HepG2 (cell line): ENCODE results near the gene HSPA1B. TPM values are rescaled to one million over a fixed set of nuclear protein-coding genes. Genes with fewer than 3 reads are reported as not detected.
A peak's percentile ranks its signal among the peaks of the same experiment; 100 is the strongest.

Experiments used
- AGO1 ChIP-seq: fragments of 200-400 bp; formaldehyde crosslinking; IDR thresholded peaks from 2 replicates; pipeline ENCODE4 v1.6.1; 2017; ENCODE audit warnings: mild to moderate bottlenecking, low read depth, low read length, moderate library complexity; ENCODE audit not compliant: poor library complexity, severe bottlenecking
- CC2D1A ChIP-seq: sonication (generic); formaldehyde crosslinking; IDR thresholded peaks from 2 replicates; pipeline ENCODE4 v1.8.1; 2023; ENCODE audit warnings: mild to moderate bottlenecking, missing genetic modification reagents
- GPN1 ChIP-seq: sonication (generic); formaldehyde crosslinking; IDR thresholded peaks from 2 replicates; pipeline ENCODE4 v1.5.1; 2020; ENCODE audit warnings: missing genetic modification reagents, borderline replicate concordance
- KDM5A ChIP-seq: fragments of 200-600 bp; sonication (generic); IDR thresholded peaks from 2 replicates; pipeline ENCODE4 v1.7.0; 2018; ENCODE audit warnings: antibody characterized with exemption, mild to moderate bottlenecking, low read length, borderline replicate concordance
- MBD4 ChIP-seq: IDR thresholded peaks from 2 replicates; pipeline ENCODE4 v1.6.1; 2012; ENCODE audit warnings: low read length, inconsistent platforms, borderline replicate concordance
- PREB ChIP-seq: sonication (generic); formaldehyde crosslinking; IDR thresholded peaks from 2 replicates; pipeline ENCODE4 v1.4.0; 2020; ENCODE audit warnings: missing genetic modification reagents
- RCOR2 ChIP-seq: IDR thresholded peaks from 2 replicates; pipeline ENCODE4 v1.6.1; 2016; ENCODE audit warnings: missing biosample characterization, missing genetic modification reagents
- REXO4 ChIP-seq: sonication (generic); formaldehyde crosslinking; IDR thresholded peaks from 2 replicates; pipeline ENCODE4 v1.8.0; 2022; ENCODE audit warnings: missing genetic modification reagents, mild to moderate bottlenecking, borderline replicate concordance
- SIN3B ChIP-seq: fragments of 150-350 bp; IDR thresholded peaks from 2 replicates; pipeline ENCODE4 v1.6.1; 2014; ENCODE audit warnings: low read length
- SSRP1 ChIP-seq: IDR thresholded peaks from 2 replicates; pipeline ENCODE4 v1.6.1; 2016; ENCODE audit warnings: control low read depth
- TCF12 ChIP-seq, 2 experiments: fragments of 450-650 bp in 1 of 2; sonication (generic) in 1 of 2; formaldehyde crosslinking in 1 of 2; IDR thresholded peaks; 2 replicates each; pipeline versions ENCODE4 v1.6.1 to v1.8.0; 2017 to 2022; ENCODE audit warnings: antibody characterized with exemption in 1 of 2, mild to moderate bottlenecking in 1 of 2, missing genetic modification reagents in 1 of 2, moderate library complexity in 1 of 2
- TGIF2 ChIP-seq: IDR thresholded peaks from 2 replicates; pipeline ENCODE4 v1.6.1; 2016; ENCODE audit warnings: control low read depth, missing compliant biosample characterization
- ZFAT ChIP-seq: sonication (generic); formaldehyde crosslinking; conservative IDR thresholded peaks from 2 replicates; pipeline ENCODE4 v1.8.1; 2023; ENCODE audit warnings: missing genetic modification reagents, inconsistent platforms
- ZNF121 ChIP-seq: sonication (generic); formaldehyde crosslinking; IDR thresholded peaks from 2 replicates; pipeline ENCODE4 v1.5.0; 2020; ENCODE audit warnings: mild to moderate bottlenecking, missing genetic modification reagents
- ZNF282 ChIP-seq: fragments of 450-650 bp; IDR thresholded peaks from 2 replicates; pipeline ENCODE4 v1.6.1; 2018; ENCODE audit not compliant: partially characterized antibody
- ZNF350 ChIP-seq: sonication (generic); formaldehyde crosslinking; IDR thresholded peaks from 2 replicates; pipeline ENCODE4 v1.4.0; 2020; ENCODE audit warnings: mild to moderate bottlenecking, low read depth, missing genetic modification reagents, borderline replicate concordance
- ZNF598 ChIP-seq: sonication (generic); formaldehyde crosslinking; IDR thresholded peaks from 2 replicates; pipeline ENCODE4 v1.5.1; 2020; ENCODE audit warnings: mild to moderate bottlenecking, missing genetic modification reagents, borderline replicate concordance
- ZNF724P ChIP-seq: sonication (generic); formaldehyde crosslinking; IDR thresholded peaks from 2 replicates; pipeline ENCODE4 v1.8.0; 2022; ENCODE audit warnings: missing genetic modification reagents, borderline replicate concordance
- ZNF777 ChIP-seq: sonication (generic); formaldehyde crosslinking; IDR thresholded peaks from 2 replicates; pipeline ENCODE4 v1.4.0; 2020; ENCODE audit warnings: missing genetic modification reagents
- ZSCAN25 ChIP-seq: sonication (generic); formaldehyde crosslinking; IDR thresholded peaks from 2 replicates; pipeline ENCODE4 v1.8.0; 2022; ENCODE audit warnings: mild to moderate bottlenecking, missing genetic modification reagents
- polyA plus RNA-seq, 8 experiments: library from polyadenylated mRNA; depleted of rRNA in 3 of 8; stranded (reverse) in 7 of 8; unstranded in 1 of 8; fragments of >200 nt; fragmentation: Illumina TruSeq in 4 of 8; extraction: Trizol in 4 of 8; gene quantifications; 2 replicates each; pipeline versions ENCODE4 v1.2.1 to v1.2.3, GENCODE V29; 2011 to 2016; ENCODE audit warnings: low read depth in 4 of 8, missing spikeins in 1 of 8, mixed read lengths in 1 of 8; ENCODE audit not compliant: insufficient read depth in 1 of 8
- total RNA-seq, 5 experiments: library from RNA; depleted of rRNA; stranded (reverse); fragments of >200 nt; fragmentation: Illumina TruSeq; extraction: Trizol; gene quantifications; 2 replicates each; pipeline ENCODE4 v1.2.3, GENCODE V29; 2016; ENCODE audit warnings: low read depth in 1 of 5
- TF ChIP-seq, protein P1 (sequence below): sonication (generic); formaldehyde crosslinking; IDR thresholded peaks from 2 replicates; pipeline ENCODE4 v1.9.0; 2021; ENCODE audit warnings: missing genetic modification reagents, borderline replicate concordance
- TF ChIP-seq, protein P2 (sequence below): sonication (generic); formaldehyde crosslinking; IDR thresholded peaks from 2 replicates; pipeline ENCODE4 v1.8.0; 2022; ENCODE audit warnings: mild to moderate bottlenecking, missing genetic modification reagents, moderate library complexity
- TF ChIP-seq, protein P3 (sequence below): sonication (generic); formaldehyde crosslinking; IDR thresholded peaks from 2 replicates; pipeline ENCODE4 v1.4.0; 2020; ENCODE audit warnings: missing genetic modification reagents

HSPA1B gene
- total and polyA plus RNA-seq, 2 of the 13 experiments (the other 11 are each of a cell fraction or from before 2014, with no cell fraction given), result 26.0 to 186 TPM

GRCh38 chr6:31806470-31807272 lies 20.9 kb upstream of the HSPA1B start, which contains the start of gene LSM2 (continued):
- TF ChIP-seq, protein P1, sequence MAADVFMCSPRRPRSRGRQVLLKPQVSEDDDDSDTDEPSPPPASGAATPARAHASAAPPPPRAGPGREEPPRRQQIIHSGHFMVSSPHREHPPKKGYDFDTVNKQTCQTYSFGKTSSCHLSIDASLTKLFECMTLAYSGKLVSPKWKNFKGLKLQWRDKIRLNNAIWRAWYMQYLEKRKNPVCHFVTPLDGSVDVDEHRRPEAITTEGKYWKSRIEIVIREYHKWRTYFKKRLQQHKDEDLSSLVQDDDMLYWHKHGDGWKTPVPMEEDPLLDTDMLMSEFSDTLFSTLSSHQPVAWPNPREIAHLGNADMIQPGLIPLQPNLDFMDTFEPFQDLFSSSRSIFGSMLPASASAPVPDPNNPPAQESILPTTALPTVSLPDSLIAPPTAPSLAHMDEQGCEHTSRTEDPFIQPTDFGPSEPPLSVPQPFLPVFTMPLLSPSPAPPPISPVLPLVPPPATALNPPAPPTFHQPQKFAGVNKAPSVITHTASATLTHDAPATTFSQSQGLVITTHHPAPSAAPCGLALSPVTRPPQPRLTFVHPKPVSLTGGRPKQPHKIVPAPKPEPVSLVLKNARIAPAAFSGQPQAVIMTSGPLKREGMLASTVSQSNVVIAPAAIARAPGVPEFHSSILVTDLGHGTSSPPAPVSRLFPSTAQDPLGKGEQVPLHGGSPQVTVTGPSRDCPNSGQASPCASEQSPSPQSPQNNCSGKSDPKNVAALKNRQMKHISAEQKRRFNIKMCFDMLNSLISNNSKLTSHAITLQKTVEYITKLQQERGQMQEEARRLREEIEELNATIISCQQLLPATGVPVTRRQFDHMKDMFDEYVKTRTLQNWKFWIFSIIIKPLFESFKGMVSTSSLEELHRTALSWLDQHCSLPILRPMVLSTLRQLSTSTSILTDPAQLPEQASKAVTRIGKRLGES (CRISPR knock-in tag), result peak; percentile 81; the same call in 1 of the 2 replicates
- TF ChIP-seq ZFAT (CRISPR knock-in tag), result no peak
- no peak for TF ChIP-seq ZNF121
- peak; percentile 66; the same call in 1 of the 2 replicates for TF ChIP-seq ZNF777
- peak; percentile 70 for TF ChIP-seq AGO1
- peak; percentile 94; the same call in 1 of the 2 replicates for TF ChIP-seq ZNF724P (CRISPR knock-in tag)
- peak; percentile 90; the same call in 1 of the 2 replicates for TF ChIP-seq KDM5A
- peak; percentile 81 for TF ChIP-seq TGIF2 (CRISPR knock-in tag)
- TF ChIP-seq, protein P2, sequence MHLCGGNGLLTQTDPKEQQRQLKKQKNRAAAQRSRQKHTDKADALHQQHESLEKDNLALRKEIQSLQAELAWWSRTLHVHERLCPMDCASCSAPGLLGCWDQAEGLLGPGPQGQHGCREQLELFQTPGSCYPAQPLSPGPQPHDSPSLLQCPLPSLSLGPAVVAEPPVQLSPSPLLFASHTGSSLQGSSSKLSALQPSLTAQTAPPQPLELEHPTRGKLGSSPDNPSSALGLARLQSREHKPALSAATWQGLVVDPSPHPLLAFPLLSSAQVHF (CRISPR knock-in tag), result peak; percentile 71; the same call in 1 of the 2 replicates
- TF ChIP-seq ZSCAN25 (CRISPR knock-in tag), result peak; percentile 78
- no peak for TF ChIP-seq SSRP1 (CRISPR knock-in tag)
- no peak for TF ChIP-seq MBD4
- TF ChIP-seq TCF12 (IDR thresholded peaks at IDR 0.05), result no peak
- TF ChIP-seq TCF12 (CRISPR knock-in tag; IDR thresholded peaks at IDR 0.05), result peak; percentile 55; the same call in 1 of the 2 replicates
- TF ChIP-seq ZNF350 (CRISPR knock-in tag), result peak; percentile 87
- no peak for TF ChIP-seq ZNF282
- peak; percentile 73 for TF ChIP-seq SIN3B
- peak; percentile 69; the same call in 1 of the 2 replicates for TF ChIP-seq REXO4 (CRISPR knock-in tag)
- TF ChIP-seq CC2D1A, result peak; percentile 64; the same call in 1 of the 2 replicates
- TF ChIP-seq, protein P3, sequence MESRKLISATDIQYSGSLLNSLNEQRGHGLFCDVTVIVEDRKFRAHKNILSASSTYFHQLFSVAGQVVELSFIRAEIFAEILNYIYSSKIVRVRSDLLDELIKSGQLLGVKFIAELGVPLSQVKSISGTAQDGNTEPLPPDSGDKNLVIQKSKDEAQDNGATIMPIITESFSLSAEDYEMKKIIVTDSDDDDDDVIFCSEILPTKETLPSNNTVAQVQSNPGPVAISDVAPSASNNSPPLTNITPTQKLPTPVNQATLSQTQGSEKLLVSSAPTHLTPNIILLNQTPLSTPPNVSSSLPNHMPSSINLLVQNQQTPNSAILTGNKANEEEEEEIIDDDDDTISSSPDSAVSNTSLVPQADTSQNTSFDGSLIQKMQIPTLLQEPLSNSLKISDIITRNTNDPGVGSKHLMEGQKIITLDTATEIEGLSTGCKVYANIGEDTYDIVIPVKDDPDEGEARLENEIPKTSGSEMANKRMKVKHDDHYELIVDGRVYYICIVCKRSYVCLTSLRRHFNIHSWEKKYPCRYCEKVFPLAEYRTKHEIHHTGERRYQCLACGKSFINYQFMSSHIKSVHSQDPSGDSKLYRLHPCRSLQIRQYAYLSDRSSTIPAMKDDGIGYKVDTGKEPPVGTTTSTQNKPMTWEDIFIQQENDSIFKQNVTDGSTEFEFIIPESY, result no peak
- no peak; the same call in 1 of the 2 replicates for TF ChIP-seq GPN1 (CRISPR knock-in tag)
- TF ChIP-seq RCOR2 (CRISPR knock-in tag), result peak; percentile 73
- TF ChIP-seq ZNF598, result peak; percentile 98; the same call in 1 of the 2 replicates
- TF ChIP-seq PREB (CRISPR knock-in tag), result no peak; the same call in 1 of the 2 replicates
